Neural crest cell (in vitro differentiated cells): ENCODE measurements around the gene SEC62. TPM values are rescaled to one million over a fixed set of nuclear protein-coding genes. Genes with fewer than 3 reads are reported as not detected.

Experiments
- DNase-seq: peaks from one replicate; pipeline ENCODE4 v3.0.0; 2021; ENCODE audit warnings: low read depth, mixed read lengths, low spot score
- H3K27ac Mint-ChIP-seq: one replicate; pipeline ENCODE4 v1.8.0; 2021; ENCODE audit warnings: mild to moderate bottlenecking, mixed read lengths; ENCODE audit not compliant: unreplicated experiment
- H3K27me3 Mint-ChIP-seq: 2 replicates; pipeline ENCODE4 v1.8.0; 2021; ENCODE audit warnings: low read depth, mild to moderate bottlenecking, mixed read lengths
- H3K36me3 Mint-ChIP-seq: 2 replicates; pipeline ENCODE4 v1.8.0; 2021; ENCODE audit warnings: low read depth, mild to moderate bottlenecking, mixed read lengths
- H3K4me1 Mint-ChIP-seq: 2 replicates; pipeline ENCODE4 v1.8.0; 2021; ENCODE audit warnings: mixed read lengths
- H3K4me3 Mint-ChIP-seq: one replicate; pipeline ENCODE4 v1.8.0; 2021; ENCODE audit warnings: mild to moderate bottlenecking, mixed read lengths
- H3K9me3 Mint-ChIP-seq: 2 replicates; pipeline ENCODE4 v1.8.0; 2021; ENCODE audit warnings: mixed read lengths
- CTCF ChIP-seq: fragments of 200-600 bp; sonication (generic); conservative IDR thresholded peaks from 2 replicates; pipeline ENCODE4 v1.5.0; 2021; ENCODE audit warnings: antibody characterized with exemption, mild to moderate bottlenecking
- total RNA-seq: library from RNA; stranded (reverse); gene quantifications from 2 replicates; pipeline ENCODE4 v1.2.1, GENCODE V29; 2021

SEC62 gene
- total RNA-seq, 1 donor from 2014 or later = 67.9 TPM

- no peak for TF ChIP-seq CTCF
Observed at GRCh38 chr3:169946336-169946735, 20.3 kb upstream of the SEC62 start.

GRCh38 chr3:169948559-169949448 lies 17.8 kb upstream of the SEC62 start:
- no peak overlapping the region for H3K27ac Mint-ChIP-seq
- no peaks in the 10 kb centered on the region for H3K27me3 Mint-ChIP-seq
- no peak for TF ChIP-seq CTCF
- no peak for DNase-seq
- H3K4me1 Mint-ChIP-seq = no peaks in the 10 kb centered on the region
- peaks cover 2% of the 10 kb centered on the region for H3K9me3 Mint-ChIP-seq
- no peaks in the 10 kb centered on the region for H3K36me3 Mint-ChIP-seq
- H3K4me3 Mint-ChIP-seq = no peak overlapping the region

More at GRCh38 chr3:169946336-169946735, 20.3 kb upstream of the SEC62 start:
- Mint-ChIP-seq H3K4me3 (no peak overlapping the region), H3K36me3 (no peaks in the 10 kb centered on the region), H3K4me1 (no peaks in the 10 kb centered on the region), H3K9me3 (no peaks in the 10 kb centered on the region), H3K27ac (no peak overlapping the region), H3K27me3 (no peaks in the 10 kb centered on the region)
- no peak for DNase-seq

GRCh38 chr3:169952045-169952444 lies 14.6 kb upstream of the SEC62 start:
- no peak for DNase-seq
- Mint-ChIP-seq H3K27me3 (no peaks in the 10 kb centered on the region), H3K9me3 (peaks cover 2% of the 10 kb centered on the region)

GRCh38 chr3:169953462-169954141 lies 13.0 kb upstream of the SEC62 start:
- TF ChIP-seq CTCF = no peak
- Mint-ChIP-seq H3K36me3 (no peaks in the 10 kb centered on the region), H3K4me3 (no peak overlapping the region), H3K27me3 (no peaks in the 10 kb centered on the region), H3K27ac (no peak overlapping the region), H3K9me3 (peaks cover 2% of the 10 kb centered on the region), H3K4me1 (no peaks in the 10 kb centered on the region)
- DNase-seq = no peak

More at GRCh38 chr3:169952045-169952444, 14.6 kb upstream of the SEC62 start:
- H3K27ac Mint-ChIP-seq = no peak overlapping the region
- no peaks in the 10 kb centered on the region for H3K36me3 Mint-ChIP-seq
- H3K4me1 Mint-ChIP-seq = no peaks in the 10 kb centered on the region
- TF ChIP-seq CTCF = no peak
- H3K4me3 Mint-ChIP-seq = no peak overlapping the region

- TF ChIP-seq CTCF = no peak
- Mint-ChIP-seq H3K9me3 (peaks cover 2% of the 10 kb centered on the region), H3K36me3 (no peaks in the 10 kb centered on the region), H3K27ac (no peak overlapping the region), H3K4me1 (no peaks in the 10 kb centered on the region), H3K27me3 (peaks cover 3% of the 10 kb centered on the region), H3K4me3 (no peak overlapping the region)
- DNase-seq = no peak
Observed at GRCh38 chr3:169954142-169954756, 12.4 kb upstream of the SEC62 start.
